Fibroblast of lung (primary cell): ENCODE measurements around the gene CD200. TPM values are rescaled to one million over a fixed set of nuclear protein-coding genes. Genes with fewer than 3 reads are reported as not detected.

Experiments used
- DNase-seq, 2 donors: peaks; one replicate each; pipeline versions ENCODE4 v3.0.0 to v3.0.0-alpha.2; 2010; ENCODE audit warnings: low read depth in 2 of 2
- H2AFZ ChIP-seq: 2 replicates; pipeline ENCODE4 v1.5.1; 2012; ENCODE audit warnings: low read length, control low read depth, inconsistent platforms
- H3K27ac ChIP-seq: 2 replicates; pipeline ENCODE4 v1.5.1; 2011; ENCODE audit warnings: low read length, control low read depth; ENCODE audit not compliant: insufficient read depth
- H3K27me3 ChIP-seq: 2 replicates; pipeline ENCODE4 v1.5.1; 2011; ENCODE audit warnings: mild to moderate bottlenecking, low read length; ENCODE audit not compliant: control insufficient read depth, insufficient read depth
- H3K36me3 ChIP-seq: 2 replicates; pipeline ENCODE4 v1.5.1; 2011; ENCODE audit warnings: low read length; ENCODE audit not compliant: control insufficient read depth, insufficient read depth
- H3K4me1 ChIP-seq: 2 replicates; pipeline ENCODE4 v1.5.1; 2011; ENCODE audit warnings: low read length; ENCODE audit not compliant: control insufficient read depth, insufficient read depth; ENCODE audit errors: extremely low read depth
- H3K4me2 ChIP-seq: 2 replicates; pipeline ENCODE4 v1.5.1; 2011; ENCODE audit warnings: low read length, control low read depth; ENCODE audit not compliant: insufficient read depth; ENCODE audit errors: extremely low read depth
- H3K4me3 ChIP-seq, 4 experiments: fragments of 200-600 bp in 1 of 4; sonication (generic) in 1 of 4; replicated peaks in 1 of 4; 2 replicates each; pipeline ENCODE4 v1.5.1; 2011 to 2016; ENCODE audit warnings: low read length in 4 of 4, low read depth in 3 of 4, mild to moderate bottlenecking in 3 of 4, control low read depth in 2 of 4, inconsistent platforms in 1 of 4, mixed read lengths in 1 of 4; ENCODE audit not compliant: insufficient read depth in 1 of 4; ENCODE audit errors: control extremely low read depth in 1 of 4
- H3K79me2 ChIP-seq: 2 replicates; pipeline ENCODE4 v1.5.1; 2012; ENCODE audit warnings: mild to moderate bottlenecking, low read length, inconsistent platforms; ENCODE audit not compliant: control insufficient read depth, insufficient read depth
- H3K9ac ChIP-seq: 2 replicates; pipeline ENCODE4 v1.5.1; 2011; ENCODE audit warnings: mild to moderate bottlenecking, low read length, control low read depth; ENCODE audit not compliant: insufficient read depth
- H3K9me3 ChIP-seq: 2 replicates; pipeline ENCODE4 v1.5.1; 2012; ENCODE audit warnings: low read depth, low read length; ENCODE audit not compliant: control insufficient read depth, insufficient read depth
- H4K20me1 ChIP-seq: 2 replicates; pipeline ENCODE4 v1.5.1; 2011; ENCODE audit warnings: low read length; ENCODE audit not compliant: control insufficient read depth, insufficient read depth; ENCODE audit errors: extremely low read depth
- CTCF ChIP-seq, 2 donors: IDR thresholded peaks in 1 of 2; conservative IDR thresholded peaks in 1 of 2; 1 replicate in 1 of 2; 2 replicates in 1 of 2; pipeline ENCODE4 v1.5.1; 2011 to 2012; ENCODE audit warnings: low read length in 2 of 2, control low read depth in 1 of 2, inconsistent platforms in 1 of 2, low read depth in 1 of 2, mild to moderate bottlenecking in 1 of 2
- EZH2 ChIP-seq: IDR thresholded peaks from 2 replicates; pipeline ENCODE4 v1.5.1; 2012; ENCODE audit warnings: low read length, control low read depth, mild to moderate bottlenecking; ENCODE audit errors: missing control alignments
- polyA plus RNA-seq, 2 donors: library from polyadenylated mRNA; depleted of rRNA in 1 of 2; stranded (reverse) in 1 of 2; unstranded in 1 of 2; fragments of >200 nt; gene quantifications; 2 replicates each; pipeline ENCODE4 v1.2.1, GENCODE V29; 2011 to 2012; ENCODE audit warnings: missing spikeins in 1 of 2
- total RNA-seq: library from RNA; depleted of rRNA; stranded (reverse); fragments of >200 nt; gene quantifications from 2 replicates; pipeline ENCODE4 v1.2.1, GENCODE V29; 2014

Gene CD200
- total and polyA plus RNA-seq, 2 donors (not counting 1 experiment from before 2014, with no cell fraction given): 0.17 to 0.22 TPM

GRCh38 chr3:112409041-112409440, 76.1 kb downstream of the CD200 start:
- Histone ChIP-seq H3K9ac (no peak overlapping the region), H3K4me2 (no peak overlapping the region), H3K36me3 (no peaks in the 10 kb centered on the region), H3K4me1 (no peaks in the 10 kb centered on the region), H3K27me3 (no peaks in the 10 kb centered on the region), H3K9me3 (no peaks in the 10 kb centered on the region), H2AFZ (no peak overlapping the region), H3K79me2 (no peaks in the 10 kb centered on the region), H4K20me1 (no peaks in the 10 kb centered on the region), H3K27ac (no peak overlapping the region), H3K4me3 (no peak overlapping the region)
- DNase-seq: no peak
- TF ChIP-seq EZH2: no peak
- no peak for TF ChIP-seq CTCF (conservative IDR thresholded peaks at IDR 0.05 in 1 of 2, IDR thresholded peaks at IDR 0.05 in 1 of 2; ENCODE audit: low read depth in 1 of 2, low read length in 2 of 2)

GRCh38 chr3:112411425-112411824, 78.5 kb downstream of the CD200 start:
- Histone ChIP-seq H4K20me1 (no peaks in the 10 kb centered on the region), H3K36me3 (no peaks in the 10 kb centered on the region), H3K9ac (no peak overlapping the region), H3K79me2 (no peaks in the 10 kb centered on the region), H3K4me3 (no peak overlapping the region), H3K4me1 (no peaks in the 10 kb centered on the region), H2AFZ (no peak overlapping the region), H3K27me3 (no peaks in the 10 kb centered on the region), H3K9me3 (no peaks in the 10 kb centered on the region), H3K4me2 (no peak overlapping the region), H3K27ac (no peak overlapping the region)
- no peak for DNase-seq
- TF ChIP-seq EZH2 (no peak), CTCF (conservative IDR thresholded peaks at IDR 0.05 in 1 of 2, IDR thresholded peaks at IDR 0.05 in 1 of 2; ENCODE audit: low read depth in 1 of 2, low read length in 2 of 2) (no peak)

Other genes with a start within 250 kb of the CD200 start
- gene C3orf52, start 246.8 kb upstream of the CD200 start, total RNA-seq: 1.8 TPM in 2 replicates
- gene C3orf52, start 246.8 kb upstream of the CD200 start, polyA plus RNA-seq: 1.5 and 3.7 TPM in 2 replicates
- gene GCSAM, start 199.9 kb upstream of the CD200 start, total RNA-seq: not detected in 2 replicates
- gene GCSAM, start 199.9 kb upstream of the CD200 start, polyA plus RNA-seq: not detected in 2 replicates
- gene SLC9C1, start 38.9 kb upstream of the CD200 start, total RNA-seq: under 0.01 TPM in 1 of 2 replicates, not detected in the other
- gene SLC9C1, start 38.9 kb upstream of the CD200 start, polyA plus RNA-seq: not detected in 2 replicates
- gene BTLA, start 166.3 kb downstream of the CD200 start, total RNA-seq: under 0.01 TPM in 1 of 2 replicates, not detected in the other
- not detected in 2 replicates for gene BTLA, start 166.3 kb downstream of the CD200 start, polyA plus RNA-seq
- gene ATG3, start 228.8 kb downstream of the CD200 start, total RNA-seq: 92.2 and 95.8 TPM in 2 replicates
- gene ATG3, start 228.8 kb downstream of the CD200 start, polyA plus RNA-seq: 65.2 and 68.4 TPM in 2 replicates
- 22.6 and 35.3 TPM in 2 replicates for gene SLC35A5, start 228.9 kb downstream of the CD200 start, total RNA-seq
- 44.7 and 70.4 TPM in 2 replicates for gene SLC35A5, start 228.9 kb downstream of the CD200 start, polyA plus RNA-seq